Stimulated activated naive B cell treated with anti-CD40 and anti-IgM and Interleukin-4, amounts not matched to agents 10 μg/mL and 1 μg/mL and 100 μg/mL, for 72 hours (primary cell): ENCODE data around the gene CSAD.
A peak's percentile ranks its signal among the peaks of the same experiment; 100 is the strongest.
"Not testable (repeated sequence)": the region's sequence is repeated elsewhere in the genome, so short reads cannot be mapped to it uniquely, and the experiment has no call there.

Experiments
- ATAC-seq, 2 donors: fragments of 150-1000 bp; cut with Tn5 transposase; replicated peaks; 2 replicates each; pipeline ENCODE4 v1.10.0; 2021; ENCODE audit warnings: moderate library complexity in 1 of 2
- DNase-seq: peaks from one replicate; pipeline ENCODE4 v3.0.0; 2021
- H3K27ac Mint-ChIP-seq: one replicate; pipeline ENCODE4 v1.8.0; 2022; ENCODE audit warnings: mild to moderate bottlenecking, mixed read lengths
- H3K27me3 Mint-ChIP-seq, 2 donors: one replicate each; pipeline ENCODE4 v1.8.0; 2022; ENCODE audit warnings: mixed read lengths in 2 of 2
- H3K36me3 Mint-ChIP-seq, 2 donors: one replicate each; pipeline ENCODE4 v1.8.0; 2022; ENCODE audit warnings: mixed read lengths in 2 of 2, mild to moderate bottlenecking in 1 of 2
- H3K4me1 Mint-ChIP-seq, 2 donors: one replicate each; pipeline ENCODE4 v1.8.0; 2022; ENCODE audit warnings: mixed read lengths in 2 of 2, mild to moderate bottlenecking in 1 of 2
- H3K4me3 Mint-ChIP-seq, 2 donors: one replicate each; pipeline ENCODE4 v1.8.0; 2022; ENCODE audit warnings: mild to moderate bottlenecking in 2 of 2, mixed read lengths in 2 of 2, moderate library complexity in 1 of 2
- H3K9me3 Mint-ChIP-seq, 2 donors: one replicate each; pipeline ENCODE4 v1.8.0; 2022; ENCODE audit warnings: mixed read lengths in 2 of 2, mild to moderate bottlenecking in 1 of 2

The CSAD gene

DNA sequence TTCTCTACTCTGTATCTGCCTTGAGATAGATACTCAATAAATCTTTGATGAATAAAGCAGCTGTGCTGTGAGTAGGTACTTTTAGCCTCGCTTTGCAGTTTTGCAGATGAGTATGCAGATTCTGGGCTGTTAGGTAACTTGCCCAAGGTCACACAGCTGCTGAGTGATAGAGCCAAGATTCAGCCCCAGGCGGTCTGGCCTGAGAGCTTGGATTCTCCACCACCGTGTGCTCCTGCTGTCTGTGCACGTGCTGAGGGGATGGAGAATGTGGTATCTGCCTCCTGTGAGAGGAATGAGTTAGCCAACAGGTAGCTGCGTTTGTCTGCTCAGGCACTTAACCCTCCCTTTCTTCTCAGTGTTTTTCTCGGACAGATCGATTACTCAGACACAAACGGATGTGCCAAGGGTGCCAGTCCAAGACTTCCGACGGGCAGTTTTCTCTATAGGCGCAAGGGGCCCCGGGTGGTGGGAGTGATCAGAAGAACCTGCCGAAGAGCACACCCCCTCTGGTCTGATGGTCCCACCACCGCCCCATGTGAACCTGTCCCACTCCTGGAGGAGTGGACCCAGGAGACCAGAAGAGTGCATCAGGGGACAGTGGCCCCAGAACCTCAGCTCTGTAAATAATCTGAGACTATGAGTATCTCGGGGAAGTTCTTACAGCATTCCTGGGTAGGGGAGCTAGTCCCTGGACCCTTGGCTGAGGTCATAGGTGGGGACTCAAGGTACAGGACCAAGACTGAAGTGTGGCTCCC is 6.6 kb upstream of the CSAD start:
- Mint-ChIP-seq H3K36me3 (peaks cover 34 to 66% of the 10 kb centered on the region in 2 donors), H3K9me3 (no peaks in the 10 kb centered on the region), H3K27me3 (no peaks in the 10 kb centered on the region), H3K27ac (peak overlapping the region; percentile 51), H3K4me3 (no peak overlapping the region), H3K4me1 (peaks cover 17 to 52% of the 10 kb centered on the region in 2 donors)
- DNase-seq (no peak), ATAC-seq (no peak)

DNA sequence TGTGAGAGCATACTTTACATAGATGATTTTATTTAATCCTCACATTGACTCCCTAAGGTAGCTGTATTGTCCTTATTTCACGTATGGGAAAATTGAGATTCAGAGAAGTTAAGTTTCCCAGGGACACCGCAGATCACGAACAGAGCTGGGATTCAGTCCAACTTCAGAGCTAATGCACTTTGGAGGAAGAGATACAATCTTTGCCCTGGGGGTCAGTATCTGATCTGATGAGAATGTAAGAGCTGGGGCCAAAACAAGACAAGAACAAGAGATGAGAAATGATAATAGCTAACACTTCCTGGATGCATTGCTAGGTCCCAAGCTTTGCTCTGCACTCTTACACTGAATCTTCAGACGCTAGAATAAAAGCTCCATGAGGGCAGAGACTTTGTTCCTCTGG is 6.0 kb upstream of the CSAD start:
- peaks cover 34 to 66% of the 10 kb centered on the region in 2 donors for H3K36me3 Mint-ChIP-seq

DNA sequence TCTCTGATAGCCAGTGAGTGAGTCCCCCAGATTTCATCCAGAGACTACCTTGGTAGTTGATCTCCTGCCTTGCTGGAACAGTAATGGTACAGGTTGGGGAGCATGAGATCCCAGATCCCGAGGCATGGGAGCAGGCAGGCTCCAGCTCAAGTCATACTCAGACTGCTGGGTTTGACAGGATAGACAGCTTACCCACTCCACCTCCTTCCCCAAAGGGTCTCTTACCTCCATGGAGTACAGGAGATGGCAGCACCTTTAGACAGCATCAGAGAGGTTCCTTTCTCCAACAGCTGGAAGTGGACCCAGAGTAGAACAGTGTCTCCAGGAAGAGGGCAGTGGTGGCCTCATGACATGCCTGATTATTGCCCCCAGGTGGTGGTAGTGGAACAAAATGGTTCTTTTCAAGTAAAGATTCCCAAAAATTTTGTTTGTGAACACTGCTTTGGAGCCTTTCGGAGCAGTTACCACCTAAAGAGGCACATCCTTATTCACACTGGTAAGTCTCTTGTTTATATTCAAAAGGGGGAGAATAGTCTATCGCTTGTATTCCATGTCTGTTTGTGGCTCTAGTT is 4.9 kb upstream of the CSAD start:
- DNase-seq (no peak), ATAC-seq (no peak)
- H3K4me3 Mint-ChIP-seq: no peak overlapping the region
- no peaks in the 10 kb centered on the region for H3K9me3 Mint-ChIP-seq
- peaks cover 25 to 55% of the 10 kb centered on the region in 2 donors for H3K4me1 Mint-ChIP-seq
- H3K36me3 Mint-ChIP-seq: peaks cover 28 to 63% of the 10 kb centered on the region in 2 donors
- H3K27me3 Mint-ChIP-seq: no peaks in the 10 kb centered on the region
- peak overlapping the region; percentile 62 for H3K27ac Mint-ChIP-seq

More for the DNA sequence above, 6.0 kb upstream of the CSAD start:
- H3K9me3 Mint-ChIP-seq: no peaks in the 10 kb centered on the region
- H3K27ac Mint-ChIP-seq: no peak overlapping the region
- DNase-seq (no peak), ATAC-seq (no peak)
- H3K27me3 Mint-ChIP-seq: no peaks in the 10 kb centered on the region
- peaks cover 22 to 58% of the 10 kb centered on the region in 2 donors for H3K4me1 Mint-ChIP-seq
- no peak overlapping the region for H3K4me3 Mint-ChIP-seq

DNA sequence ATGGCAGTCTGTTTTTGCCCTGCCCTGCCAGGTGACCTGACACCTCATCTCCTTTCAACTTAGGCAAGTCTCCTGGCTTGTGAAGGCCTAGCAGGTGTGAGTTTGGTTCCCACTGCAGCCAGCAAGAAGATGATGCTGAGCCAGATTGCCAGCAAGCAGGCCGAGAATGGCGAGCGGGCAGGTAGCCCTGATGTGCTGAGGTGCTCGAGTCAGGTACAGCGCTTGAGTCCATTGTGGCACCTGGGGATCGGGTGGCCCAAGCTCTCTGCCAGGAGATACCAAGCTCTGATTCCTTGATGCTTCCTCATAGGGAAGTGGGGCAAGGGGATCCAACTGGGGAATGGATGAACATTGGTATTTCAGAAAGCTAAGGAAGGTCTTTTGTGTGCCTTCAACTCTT is 4.1 kb upstream of the CSAD start:
- Mint-ChIP-seq H3K9me3 (no peaks in the 10 kb centered on the region), H3K36me3 (peaks cover 27 to 58% of the 10 kb centered on the region in 2 donors), H3K27me3 (no peaks in the 10 kb centered on the region), H3K4me3 (no peak overlapping the region), H3K27ac (peak overlapping the region; percentile 75), H3K4me1 (peaks cover 21 to 52% of the 10 kb centered on the region in 2 donors)
- ATAC-seq: no peak
- DNase-seq: no peak

DNA sequence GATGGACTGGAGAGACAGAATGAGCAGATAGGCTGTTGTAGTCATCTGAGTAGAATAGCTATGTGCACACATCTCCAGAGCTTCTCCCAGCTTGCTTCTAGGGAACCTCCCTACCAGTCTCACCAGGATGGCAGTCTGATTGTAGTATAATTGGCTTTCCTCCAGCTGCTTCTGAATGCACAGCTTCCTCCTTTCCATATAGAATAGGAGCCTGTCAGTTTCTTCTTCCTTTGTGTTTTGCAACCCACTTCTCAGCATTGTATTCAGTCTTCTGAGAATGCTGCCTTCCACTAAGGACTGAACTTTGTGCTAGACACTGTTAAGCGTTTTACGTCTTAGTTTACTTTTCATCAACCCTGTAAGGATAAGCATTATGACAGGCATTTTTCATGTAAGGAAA is 2.2 kb upstream of the CSAD start:
- no peak overlapping the region for H3K27ac Mint-ChIP-seq
- peaks cover 27 to 52% of the 10 kb centered on the region in 2 donors for H3K36me3 Mint-ChIP-seq
- peak overlapping the region in 1 of 2 donors; percentile 93 for H3K4me3 Mint-ChIP-seq
- no peaks in the 10 kb centered on the region for H3K9me3 Mint-ChIP-seq
- ATAC-seq: no peak
- H3K4me1 Mint-ChIP-seq: peaks cover 26 to 57% of the 10 kb centered on the region in 2 donors
- no peak for DNase-seq
- H3K27me3 Mint-ChIP-seq: no peaks in the 10 kb centered on the region

DNA sequence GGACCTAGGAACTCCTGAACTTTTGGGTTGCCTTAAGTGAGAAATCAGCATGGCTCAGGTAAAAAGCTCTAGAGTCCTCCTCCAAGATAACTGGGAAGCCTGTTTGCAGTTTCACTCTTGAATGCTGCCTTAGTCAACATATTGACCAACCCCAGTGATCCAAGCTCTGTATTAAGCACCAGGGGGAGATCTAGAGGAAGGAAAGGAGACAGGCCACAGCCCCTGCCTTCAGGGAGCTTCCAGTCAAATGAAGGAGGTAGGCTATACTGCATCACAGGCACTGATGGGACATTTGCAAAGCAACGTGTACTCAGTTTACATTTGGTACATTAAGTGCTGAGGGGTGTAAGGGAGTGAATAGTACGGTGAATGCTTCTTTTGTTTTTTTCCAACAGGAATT is 1.2 kb upstream of the CSAD start:
- Mint-ChIP-seq H3K9me3 (no peaks in the 10 kb centered on the region), H3K36me3 (peaks cover 21 to 45% of the 10 kb centered on the region in 2 donors), H3K27ac (peak overlapping the region; percentile 95), H3K4me1 (peaks cover 26 to 57% of the 10 kb centered on the region in 2 donors), H3K4me3 (peak overlapping the region; percentile 91 to 93), H3K27me3 (no peaks in the 10 kb centered on the region)
- ATAC-seq (no peak), DNase-seq (no peak)

DNA sequence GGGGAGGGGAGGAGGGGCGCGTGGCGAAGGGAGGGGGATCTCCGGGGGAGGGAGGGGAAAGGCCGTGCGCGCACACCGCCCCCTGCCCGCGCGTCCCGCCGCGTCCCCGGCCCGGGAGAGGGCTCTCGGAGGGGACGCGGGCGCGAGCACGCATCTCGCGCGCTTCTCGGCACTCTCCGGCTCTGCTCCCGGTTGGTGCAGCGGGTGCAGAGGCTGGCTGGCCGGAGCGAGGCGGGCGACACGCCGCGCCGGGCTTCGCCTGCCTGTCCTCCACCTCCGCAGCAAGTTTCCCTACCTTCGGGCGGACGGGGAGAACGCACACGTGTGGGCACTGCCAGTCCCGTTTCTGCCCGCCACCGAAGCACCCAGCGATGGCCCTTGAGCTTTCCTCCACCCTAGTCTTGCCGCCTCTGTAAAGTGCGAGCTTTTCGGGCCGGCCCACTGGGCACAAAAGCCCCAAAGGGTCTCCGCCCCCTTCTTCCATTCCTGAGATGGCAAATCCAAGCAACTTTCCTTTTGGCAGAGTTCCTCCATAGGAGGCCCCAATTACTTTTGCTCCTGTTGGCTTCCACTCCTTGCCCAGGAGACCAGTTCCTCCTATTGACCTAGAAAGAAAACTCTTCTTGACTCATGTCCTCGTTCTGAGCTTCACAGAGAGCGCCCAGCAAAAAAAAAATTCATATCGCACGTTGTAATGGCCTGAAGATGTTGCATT is 363 bp upstream of the CSAD start:
- Mint-ChIP-seq H3K36me3 (peaks cover 21 to 38% of the 10 kb centered on the region in 2 donors), H3K4me3 (peak overlapping the region; percentile 93), H3K9me3 (no peaks in the 10 kb centered on the region), H3K27me3 (no peaks in the 10 kb centered on the region), H3K4me1 (peaks cover 26 to 57% of the 10 kb centered on the region in 2 donors), H3K27ac (peak overlapping the region; percentile 99)
- DNase-seq (peak; percentile 71), ATAC-seq (peak; percentile 71 to 77)

DNA sequence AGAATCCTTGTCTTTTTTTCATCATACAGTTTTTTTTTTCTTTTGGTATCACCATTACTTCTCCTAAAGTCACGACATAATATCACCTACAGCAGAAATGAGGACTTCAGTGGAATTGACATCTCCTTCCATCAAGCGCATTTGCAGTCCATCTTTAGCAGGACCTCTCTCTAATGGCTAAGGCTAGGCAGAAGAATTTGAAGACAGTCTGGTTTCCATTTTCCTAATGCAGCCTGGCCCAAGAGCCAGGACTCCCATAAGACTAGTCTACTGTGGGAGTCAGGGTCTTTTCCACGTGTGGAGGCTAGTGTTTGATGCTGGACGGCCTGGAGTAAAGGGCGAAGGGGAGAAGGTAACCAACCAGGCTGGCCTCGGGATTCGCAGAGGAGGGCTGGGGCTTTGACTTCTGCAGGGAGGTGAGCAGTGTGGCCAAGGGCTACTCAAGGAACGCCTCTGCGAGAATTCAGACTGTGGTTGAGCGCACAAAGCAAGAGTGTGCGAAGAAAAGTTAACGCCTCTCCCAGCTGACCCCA is 972 bp downstream of the CSAD start:
- Mint-ChIP-seq H3K36me3 (peaks cover 12 to 27% of the 10 kb centered on the region in 2 donors), H3K9me3 (no peaks in the 10 kb centered on the region), H3K4me1 (peaks cover 25 to 46% of the 10 kb centered on the region in 2 donors), H3K27me3 (no peaks in the 10 kb centered on the region), H3K27ac (peak overlapping the region; percentile 99), H3K4me3 (peak overlapping the region; percentile 93)
- DNase-seq (no peak), ATAC-seq (peak; percentile 24 to 25)

DNA sequence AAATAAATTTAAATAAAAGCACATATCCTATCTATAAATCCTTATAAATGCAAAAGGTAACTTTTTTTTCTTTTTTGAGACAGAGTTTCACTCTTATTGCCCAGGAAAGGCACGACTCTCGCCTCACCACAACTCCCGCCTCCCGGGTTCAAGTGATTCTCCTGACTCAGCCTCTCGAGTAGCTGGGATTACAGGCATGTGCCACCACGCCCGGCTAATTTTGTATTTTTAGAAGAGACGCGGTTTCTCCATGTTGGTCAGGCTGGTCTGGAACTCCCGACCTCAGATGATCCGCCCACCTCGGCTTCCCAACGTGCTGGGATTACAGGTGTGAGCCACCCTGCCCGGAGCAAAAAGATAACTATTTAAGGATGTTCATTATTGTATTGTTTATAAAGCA is 1.9 kb downstream of the CSAD start:
- Mint-ChIP-seq H3K27ac (peak overlapping the region; percentile 99), H3K4me1 (peaks cover 21 to 37% of the 10 kb centered on the region in 2 donors), H3K36me3 (peaks cover 9 to 21% of the 10 kb centered on the region in 2 donors)
- H3K4me3 Mint-ChIP-seq, H3K9me3 Mint-ChIP-seq, ATAC-seq, H3K27me3 Mint-ChIP-seq, DNase-seq: not testable (repeated sequence)

DNA sequence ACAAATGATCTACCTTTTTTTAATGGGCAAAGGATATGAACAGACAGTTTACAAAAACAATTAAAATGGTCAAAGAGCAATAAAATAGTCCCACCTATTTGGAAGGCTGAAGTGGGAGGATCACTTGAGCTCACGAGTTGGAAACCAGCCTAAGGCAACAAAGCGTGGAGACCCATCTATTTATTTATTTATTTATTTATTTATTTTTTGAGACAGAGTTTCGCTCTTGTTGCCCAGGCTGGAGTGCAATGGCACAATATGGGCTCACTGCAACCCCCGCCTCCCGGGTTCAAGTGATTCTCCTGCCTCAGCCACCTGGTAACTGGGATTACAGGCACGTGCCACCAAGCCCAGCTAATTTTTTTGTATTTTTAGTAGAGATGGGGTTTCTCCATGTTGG is 3.3 kb downstream of the CSAD start:
- H3K9me3 Mint-ChIP-seq, DNase-seq, ATAC-seq, H3K27ac Mint-ChIP-seq, H3K4me3 Mint-ChIP-seq, H3K27me3 Mint-ChIP-seq: not testable (repeated sequence)
- peaks cover 6 to 13% of the 10 kb centered on the region in 2 donors for H3K36me3 Mint-ChIP-seq
- H3K4me1 Mint-ChIP-seq: peaks cover 16 to 25% of the 10 kb centered on the region in 2 donors

DNA sequence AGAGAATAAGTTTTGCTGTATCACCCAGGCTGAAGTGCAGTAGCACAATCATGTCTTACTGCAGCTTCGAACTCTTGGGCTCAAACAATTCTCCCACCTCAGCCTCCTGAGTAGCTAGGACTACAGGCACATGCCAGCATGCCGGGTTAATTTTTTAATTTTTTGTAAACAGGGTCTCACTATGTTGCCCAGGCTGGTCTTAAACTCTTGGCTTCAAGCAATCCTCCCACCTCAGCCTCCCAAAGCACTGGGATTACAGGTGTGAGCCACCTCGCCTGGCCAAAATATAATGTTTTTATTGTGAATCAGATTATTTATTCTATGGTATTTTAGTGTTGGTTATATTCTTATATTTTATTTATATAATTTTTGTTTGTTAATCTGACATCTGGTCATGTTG is 4.0 kb downstream of the CSAD start:
- H3K27me3 Mint-ChIP-seq: no peaks in the 10 kb centered on the region
- ATAC-seq (no peak), DNase-seq (no peak)
- H3K4me3 Mint-ChIP-seq: no peak overlapping the region
- H3K36me3 Mint-ChIP-seq: peaks cover 3 to 9% of the 10 kb centered on the region in 2 donors
- H3K9me3 Mint-ChIP-seq: no peaks in the 10 kb centered on the region
- peaks cover 10 to 18% of the 10 kb centered on the region in 2 donors for H3K4me1 Mint-ChIP-seq
- no peak overlapping the region for H3K27ac Mint-ChIP-seq

DNA sequence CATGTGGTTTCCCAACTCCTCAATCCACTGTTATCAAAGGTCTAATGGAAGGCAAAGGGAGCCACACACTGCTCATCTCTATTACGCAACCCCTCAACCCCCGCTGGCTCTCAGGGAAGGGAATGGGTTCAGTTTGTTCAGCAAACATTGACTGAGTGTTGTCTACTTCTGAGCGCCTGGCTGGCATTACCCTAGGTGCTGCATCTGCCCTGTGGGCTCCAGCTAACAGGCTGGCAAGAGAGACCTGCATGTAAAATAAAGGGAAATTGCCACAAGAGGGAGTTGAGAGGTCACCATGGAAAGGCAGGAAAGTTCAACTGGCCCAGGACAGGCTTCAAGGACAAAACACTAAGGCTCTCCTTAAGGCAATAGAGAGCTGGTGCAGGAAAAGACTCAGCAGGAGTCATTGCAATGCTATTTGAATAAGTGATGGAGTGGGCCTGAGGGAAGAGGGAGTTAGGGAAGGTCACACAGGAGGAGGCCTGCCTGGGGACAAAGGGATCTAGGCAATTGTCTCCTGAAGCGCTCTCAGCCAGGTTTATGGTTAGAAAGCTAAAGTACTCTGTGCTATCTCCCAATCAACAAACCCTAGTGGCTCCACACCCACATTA is 5.7 kb downstream of the CSAD start:
- no peak overlapping the region for H3K27ac Mint-ChIP-seq
- ATAC-seq (no peak), DNase-seq (no peak)
- no peak overlapping the region for H3K4me3 Mint-ChIP-seq
- H3K4me1 Mint-ChIP-seq: peaks cover 5 to 11% of the 10 kb centered on the region in 2 donors
- H3K9me3 Mint-ChIP-seq: no peaks in the 10 kb centered on the region
- no peaks in the 10 kb centered on the region for H3K27me3 Mint-ChIP-seq
- H3K36me3 Mint-ChIP-seq: peaks cover 14 to 15% of the 10 kb centered on the region in 2 donors

DNA sequence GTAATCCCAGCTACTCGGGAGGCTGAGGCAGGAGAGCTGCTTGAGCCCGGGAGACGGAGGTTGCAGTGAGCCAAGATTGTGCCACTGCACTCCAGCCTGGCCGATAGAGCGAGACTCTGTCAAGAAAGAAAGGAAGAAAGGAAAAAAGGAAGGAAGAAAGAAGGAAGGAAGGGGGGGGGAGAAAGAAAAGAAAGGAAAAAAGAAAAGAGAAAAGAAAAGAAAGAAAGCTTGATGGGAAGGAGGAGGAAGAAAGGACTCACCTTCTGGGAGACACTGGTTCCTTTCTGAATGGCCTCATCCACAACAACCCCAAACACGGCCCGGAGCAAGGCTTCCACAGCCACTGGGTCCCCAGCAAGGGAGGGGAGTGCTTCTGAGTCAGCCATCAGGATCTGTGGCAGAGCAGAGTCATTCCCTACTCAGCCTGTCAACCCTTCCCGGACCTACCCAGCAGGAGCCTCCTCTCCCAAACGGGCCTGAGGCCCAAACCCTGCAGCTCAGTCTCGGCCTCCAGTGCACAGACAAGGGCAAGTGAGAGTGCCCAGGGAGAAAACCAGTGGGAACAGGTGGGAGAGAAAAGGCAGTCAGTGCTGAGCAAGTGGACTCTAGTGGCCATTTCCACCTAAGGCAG is 7.5 kb downstream of the CSAD start:
- no peaks in the 10 kb centered on the region for H3K4me1 Mint-ChIP-seq
- no peak overlapping the region for H3K4me3 Mint-ChIP-seq
- no peaks in the 10 kb centered on the region for H3K27me3 Mint-ChIP-seq
- no peak for ATAC-seq
- peaks cover 19 to 20% of the 10 kb centered on the region in 2 donors for H3K36me3 Mint-ChIP-seq
- no peak for DNase-seq
- no peaks in the 10 kb centered on the region for H3K9me3 Mint-ChIP-seq
- no peak overlapping the region for H3K27ac Mint-ChIP-seq

DNA sequence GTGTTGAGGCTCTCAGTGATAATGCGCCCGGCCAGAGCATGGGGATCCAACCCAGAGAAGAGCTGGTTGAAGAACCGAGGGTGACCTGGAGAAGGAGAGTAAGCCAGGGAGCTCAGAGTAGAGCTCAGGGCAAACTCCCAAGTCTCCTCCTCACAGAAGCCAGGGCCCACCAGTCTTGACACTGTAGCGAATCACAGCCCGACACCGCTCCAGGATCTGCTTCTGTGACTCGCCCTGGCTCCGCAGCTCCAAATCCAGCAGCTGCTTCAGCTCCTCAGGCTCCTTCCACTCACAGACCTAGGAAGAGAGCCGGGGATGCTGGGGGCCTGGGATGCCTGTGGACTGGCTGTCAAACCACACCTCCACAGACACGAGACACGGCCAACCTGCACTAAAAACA is 8.4 kb downstream of the CSAD start:
- no peak for DNase-seq
- no peaks in the 10 kb centered on the region for H3K27me3 Mint-ChIP-seq
- peaks cover 19 to 20% of the 10 kb centered on the region in 2 donors for H3K36me3 Mint-ChIP-seq
- H3K9me3 Mint-ChIP-seq: no peaks in the 10 kb centered on the region
- ATAC-seq: no peak
- H3K27ac Mint-ChIP-seq: no peak overlapping the region
- no peaks in the 10 kb centered on the region for H3K4me1 Mint-ChIP-seq
- H3K4me3 Mint-ChIP-seq: no peak overlapping the region
